Measurements from ENCODE around the gene KDM3A.

DNA sequence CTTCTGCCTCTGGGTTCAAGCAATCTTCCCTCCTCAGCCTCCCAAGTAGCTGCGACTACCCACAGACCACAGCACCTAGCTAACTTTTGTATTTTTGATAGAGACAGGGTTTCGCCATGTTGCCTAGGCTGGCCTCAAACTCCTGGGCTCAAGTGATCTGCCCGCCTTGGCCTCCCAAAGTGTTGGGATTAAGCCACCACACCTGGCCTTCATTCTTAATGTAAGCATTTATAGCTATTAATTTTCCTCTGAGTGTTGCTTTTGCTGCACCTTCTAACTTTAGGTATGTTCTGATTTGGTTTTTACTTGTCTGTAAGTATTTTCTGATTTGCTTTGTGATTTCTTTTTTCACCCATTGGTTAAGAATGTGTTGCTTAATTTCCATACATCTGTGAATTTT is 92.4 kb downstream of the KDM3A start:
- TF ChIP-seq, protein P1, sequence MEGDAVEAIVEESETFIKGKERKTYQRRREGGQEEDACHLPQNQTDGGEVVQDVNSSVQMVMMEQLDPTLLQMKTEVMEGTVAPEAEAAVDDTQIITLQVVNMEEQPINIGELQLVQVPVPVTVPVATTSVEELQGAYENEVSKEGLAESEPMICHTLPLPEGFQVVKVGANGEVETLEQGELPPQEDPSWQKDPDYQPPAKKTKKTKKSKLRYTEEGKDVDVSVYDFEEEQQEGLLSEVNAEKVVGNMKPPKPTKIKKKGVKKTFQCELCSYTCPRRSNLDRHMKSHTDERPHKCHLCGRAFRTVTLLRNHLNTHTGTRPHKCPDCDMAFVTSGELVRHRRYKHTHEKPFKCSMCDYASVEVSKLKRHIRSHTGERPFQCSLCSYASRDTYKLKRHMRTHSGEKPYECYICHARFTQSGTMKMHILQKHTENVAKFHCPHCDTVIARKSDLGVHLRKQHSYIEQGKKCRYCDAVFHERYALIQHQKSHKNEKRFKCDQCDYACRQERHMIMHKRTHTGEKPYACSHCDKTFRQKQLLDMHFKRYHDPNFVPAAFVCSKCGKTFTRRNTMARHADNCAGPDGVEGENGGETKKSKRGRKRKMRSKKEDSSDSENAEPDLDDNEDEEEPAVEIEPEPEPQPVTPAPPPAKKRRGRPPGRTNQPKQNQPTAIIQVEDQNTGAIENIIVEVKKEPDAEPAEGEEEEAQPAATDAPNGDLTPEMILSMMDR (IDR thresholded peaks at IDR 0.05), result no peak
- TF ChIP-seq POLR2A (IDR thresholded peaks at IDR 0.05; ENCODE audit: low read depth), result no peak
- no peak for TF ChIP-seq POLR2AphosphoS5 (IDR thresholded peaks at IDR 0.05)
